Subcutaneous abdominal adipose tissue (tissue), 5 donors: ENCODE data around the gene ACIN1.

Experiments
- H3K27ac ChIP-seq: one replicate; pipeline ENCODE4 v1.7.0; 2013; ENCODE audit warnings: low read depth, mild to moderate bottlenecking, inconsistent platforms, low read length, moderate library complexity
- H3K27me3 ChIP-seq, 5 donors: one replicate each; pipeline ENCODE4 v1.7.0; 2013; ENCODE audit warnings: low read length in 5 of 5, inconsistent platforms in 1 of 5; ENCODE audit not compliant: control insufficient read depth in 5 of 5, insufficient read depth in 4 of 5
- H3K36me3 ChIP-seq, 5 donors: one replicate each; pipeline ENCODE4 v1.7.0; 2013; ENCODE audit warnings: low read length in 5 of 5; ENCODE audit not compliant: control insufficient read depth in 5 of 5, insufficient read depth in 5 of 5
- H3K4me1 ChIP-seq, 5 donors: one replicate each; pipeline ENCODE4 v1.7.0; 2013; ENCODE audit warnings: low read length in 5 of 5, mild to moderate bottlenecking in 3 of 5, moderate library complexity in 1 of 5; ENCODE audit not compliant: control insufficient read depth in 5 of 5, insufficient read depth in 5 of 5
- H3K4me3 ChIP-seq, 5 donors: one replicate each; pipeline ENCODE4 v1.7.0; 2013; ENCODE audit warnings: low read length in 5 of 5, low read depth in 1 of 5
- H3K9ac ChIP-seq, 5 donors: one replicate each; pipeline ENCODE4 v1.7.0; 2013; ENCODE audit warnings: low read length in 5 of 5, mild to moderate bottlenecking in 4 of 5, moderate library complexity in 3 of 5
- H3K9me3 ChIP-seq, 5 donors: one replicate each; pipeline ENCODE4 v1.7.0; 2013; ENCODE audit warnings: low read length in 5 of 5; ENCODE audit not compliant: control insufficient read depth in 5 of 5
- donor health status: healthy.
- donor health status: healthy.
- donor health status: healthy.
- donor health status: healthy.
- donor health status: healthy.

The ACIN1 gene

GRCh38 chr14:23054000-23054811 lies 40.7 kb downstream of the ACIN1 start:
- Histone ChIP-seq H3K36me3 (peaks cover 0 to 8% (median 7%) of the 10 kb centered on the region in 5 donors), H3K4me3 (no peak overlapping the region), H3K9me3 (no peaks in the 10 kb centered on the region), H3K27ac (no peak overlapping the region), H3K27me3 (no peaks in the 10 kb centered on the region), H3K4me1 (peaks cover 0 to 25% (median 19%) of the 10 kb centered on the region in 5 donors), H3K9ac (no peak overlapping the region)

GRCh38 chr14:23053426-23053825 lies 41.5 kb downstream of the ACIN1 start:
- H3K36me3 ChIP-seq = no peaks in the 10 kb centered on the region

GRCh38 chr14:23052671-23053070 lies 42.3 kb downstream of the ACIN1 start:
- Histone ChIP-seq H3K4me1 (peaks cover 0 to 19% (median 13%) of the 10 kb centered on the region in 5 donors), H3K9me3 (no peaks in the 10 kb centered on the region), H3K4me3 (no peak overlapping the region), H3K36me3 (no peaks in the 10 kb centered on the region), H3K27ac (no peak overlapping the region), H3K27me3 (no peaks in the 10 kb centered on the region), H3K9ac (no peak overlapping the region)

More at GRCh38 chr14:23053426-23053825, 41.5 kb downstream of the ACIN1 start:
- H3K27me3 ChIP-seq = no peaks in the 10 kb centered on the region
- peaks cover 0 to 25% (median 19%) of the 10 kb centered on the region in 5 donors for H3K4me1 ChIP-seq
- H3K9me3 ChIP-seq = no peaks in the 10 kb centered on the region
- H3K27ac ChIP-seq = no peak overlapping the region
- no peak overlapping the region for H3K9ac ChIP-seq
- no peak overlapping the region for H3K4me3 ChIP-seq

- Histone ChIP-seq H3K4me3 (no peak overlapping the region), H3K27ac (no peak overlapping the region), H3K36me3 (no peaks in the 10 kb centered on the region), H3K9me3 (no peaks in the 10 kb centered on the region), H3K4me1 (peaks cover 0 to 18% (median 13%) of the 10 kb centered on the region in 5 donors), H3K27me3 (peaks cover 0 to 2% (median 0%) of the 10 kb centered on the region in 5 donors), H3K9ac (no peak overlapping the region)
Measured at GRCh38 chr14:23052182-23052623, 42.7 kb downstream of the ACIN1 start.

- no peaks in the 10 kb centered on the region for H3K36me3 ChIP-seq
- H3K4me1 ChIP-seq = peaks cover 0 to 17% (median 5%) of the 10 kb centered on the region in 5 donors
- H3K4me3 ChIP-seq = no peak overlapping the region
- peaks cover 0 to 4% (median 0%) of the 10 kb centered on the region in 5 donors for H3K27me3 ChIP-seq
- no peaks in the 10 kb centered on the region for H3K9me3 ChIP-seq
- H3K27ac ChIP-seq = no peak overlapping the region
- H3K9ac ChIP-seq = no peak overlapping the region
Measured at GRCh38 chr14:23051141-23052057, 43.5 kb downstream of the ACIN1 start.

GRCh38 chr14:23049011-23049410 lies 45.9 kb downstream of the ACIN1 start:
- H3K9me3 ChIP-seq = no peaks in the 10 kb centered on the region
- peaks cover 0 to 31% (median 0%) of the 10 kb centered on the region in 5 donors for H3K4me1 ChIP-seq
- peaks cover 0 to 4% (median 0%) of the 10 kb centered on the region in 5 donors for H3K27me3 ChIP-seq
- H3K4me3 ChIP-seq = no peak overlapping the region
- no peak overlapping the region for H3K9ac ChIP-seq
- H3K27ac ChIP-seq = no peak overlapping the region
- no peaks in the 10 kb centered on the region for H3K36me3 ChIP-seq

- peak overlapping the region in 1 of 5 donors; percentile 29 for H3K4me3 ChIP-seq
- peak overlapping the region; percentile 77 for H3K27ac ChIP-seq
- H3K9me3 ChIP-seq = no peaks in the 10 kb centered on the region
Measured at GRCh38 chr14:23047751-23048693, 46.9 kb downstream of the ACIN1 start.

GRCh38 chr14:23047034-23047634 lies 47.8 kb downstream of the ACIN1 start:
- peaks cover 0 to 4% (median 0%) of the 10 kb centered on the region in 5 donors for H3K27me3 ChIP-seq
- H3K9me3 ChIP-seq = no peaks in the 10 kb centered on the region
- no peaks in the 10 kb centered on the region for H3K36me3 ChIP-seq
- H3K4me1 ChIP-seq = peaks cover 0 to 38% (median 0%) of the 10 kb centered on the region in 5 donors
- peak overlapping the region in 1 of 5 donors; percentile 6 for H3K9ac ChIP-seq
- H3K4me3 ChIP-seq = peak overlapping the region in 1 of 5 donors; percentile 29
- peak overlapping the region; percentile 77 for H3K27ac ChIP-seq

More at GRCh38 chr14:23047751-23048693, 46.9 kb downstream of the ACIN1 start:
- H3K9ac ChIP-seq = peak overlapping the region in 1 of 5 donors; percentile 6
- peaks cover 0 to 38% (median 0%) of the 10 kb centered on the region in 5 donors for H3K4me1 ChIP-seq
- H3K36me3 ChIP-seq = no peaks in the 10 kb centered on the region
- peaks cover 0 to 4% (median 0%) of the 10 kb centered on the region in 5 donors for H3K27me3 ChIP-seq
